Bronchial epithelial cell (primary cell): ENCODE results near the gene GNG7. TPM values are rescaled to one million over a fixed set of nuclear protein-coding genes. Genes with fewer than 3 reads are reported as not detected.
"Not testable (repeated sequence)": the region's sequence is repeated elsewhere in the genome, so short reads cannot be mapped to it uniquely, and the experiment has no call there.

Source experiments
- DNase-seq: peaks from one replicate; pipeline ENCODE4 v3.0.0-alpha.2; 2010; ENCODE audit warnings: low read depth
- FAIRE-seq: peaks from 2 replicates; lab custom pipeline; 2011; peaks lifted over from hg19 to GRCh38; lab: Jason Lieb, UNC
- H3K27me3 ChIP-seq: 2 replicates; pipeline ENCODE4 v1.5.1; 2011; ENCODE audit warnings: low read length; ENCODE audit not compliant: control insufficient read depth, insufficient read depth
- H3K36me3 ChIP-seq: 2 replicates; pipeline ENCODE4 v1.5.1; 2011; ENCODE audit warnings: low read length; ENCODE audit not compliant: control insufficient read depth, insufficient read depth
- H3K4me3 ChIP-seq: 2 replicates; pipeline ENCODE4 v1.5.1; 2011; ENCODE audit warnings: mild to moderate bottlenecking, low read depth, low read length, control low read depth
- CTCF ChIP-seq: IDR thresholded peaks from 2 replicates; pipeline ENCODE4 v1.5.1; 2011; ENCODE audit warnings: mild to moderate bottlenecking, moderate library complexity, low read length, control low read depth, inconsistent platforms; ENCODE audit not compliant: insufficient read depth, severe bottlenecking
- total RNA-seq: library from RNA; depleted of rRNA; stranded (reverse); fragments of >200 nt; gene quantifications from 2 replicates; pipeline ENCODE4 v1.2.1, GENCODE V29; 2014

Gene GNG7
- total RNA-seq, 1 donor from 2014 or later = under 0.01 TPM

- no peak for DNase-seq
- Histone ChIP-seq H3K36me3 (no peaks in the 10 kb centered on the region), H3K27me3 (no peaks in the 10 kb centered on the region), H3K4me3 (no peak overlapping the region)
- FAIRE-seq = no peak
- no peak for TF ChIP-seq CTCF
Measured at GRCh38 chr19:2659856-2660432, 42.5 kb downstream of the GNG7 start.

- DNase-seq = no peak
- no peak for TF ChIP-seq CTCF
- no peak overlapping the region for H3K4me3 ChIP-seq
- FAIRE-seq = no peak
- no peaks in the 10 kb centered on the region for H3K27me3 ChIP-seq
- H3K36me3 ChIP-seq = no peaks in the 10 kb centered on the region
Measured at GRCh38 chr19:2656533-2656932, 46.0 kb downstream of the GNG7 start.

- TF ChIP-seq CTCF = no peak
- Histone ChIP-seq H3K27me3 (no peaks in the 10 kb centered on the region), H3K36me3 (no peaks in the 10 kb centered on the region), H3K4me3 (no peak overlapping the region)
- no peak for FAIRE-seq
- no peak for DNase-seq
Measured at GRCh38 chr19:2653710-2654707, 48.5 kb downstream of the GNG7 start.

GRCh38 chr19:2653218-2653617 lies 49.3 kb downstream of the GNG7 start:
- Histone ChIP-seq H3K4me3 (no peak overlapping the region), H3K36me3 (no peaks in the 10 kb centered on the region), H3K27me3 (no peaks in the 10 kb centered on the region)
- DNase-seq (no peak), FAIRE-seq (no peak)
- TF ChIP-seq CTCF = no peak

- no peak for TF ChIP-seq CTCF
- FAIRE-seq = no peak
- no peak for DNase-seq
- Histone ChIP-seq H3K36me3 (no peaks in the 10 kb centered on the region), H3K4me3 (no peak overlapping the region), H3K27me3 (no peaks in the 10 kb centered on the region)
Measured at GRCh38 chr19:2652504-2653099, 49.9 kb downstream of the GNG7 start.

DNA sequence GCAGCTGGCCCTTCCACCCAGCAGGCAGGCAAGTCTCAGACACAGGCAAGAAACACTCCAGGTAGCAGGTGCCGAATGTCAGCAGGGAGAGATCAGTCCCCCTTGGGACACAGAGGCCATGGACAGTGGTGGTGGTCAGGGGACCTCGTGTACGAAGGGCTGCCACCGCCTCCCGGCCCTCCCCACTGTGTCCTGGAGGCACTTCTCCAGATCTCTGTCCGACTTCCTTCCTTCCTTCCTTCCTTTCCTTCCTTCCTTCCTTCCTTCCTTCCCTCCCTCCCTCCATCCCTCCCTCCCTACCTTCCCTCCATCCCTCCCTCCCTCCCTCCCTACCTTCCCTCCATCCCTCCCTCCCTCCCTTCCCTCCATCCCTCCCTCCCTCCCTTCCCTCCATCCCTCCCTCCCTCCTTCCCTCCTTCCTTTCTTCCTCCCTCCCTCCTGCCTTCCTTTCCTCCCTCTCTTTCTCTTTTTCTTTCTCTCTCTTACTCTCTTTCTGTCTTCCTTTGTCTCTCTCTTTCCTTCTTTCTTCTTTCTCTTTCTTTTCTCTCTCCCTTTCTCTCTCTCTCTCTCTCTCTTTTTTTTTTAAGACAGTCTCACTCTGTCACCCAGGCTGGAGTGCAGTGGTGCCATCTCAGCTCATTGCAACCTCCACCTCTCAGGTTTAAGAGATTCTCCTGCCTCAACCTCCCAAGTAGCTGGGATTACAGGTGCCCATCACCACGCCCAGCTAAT lies 51.3 kb downstream of the GNG7 start:
- H3K36me3 ChIP-seq, H3K27me3 ChIP-seq, FAIRE-seq, DNase-seq, H3K4me3 ChIP-seq: not testable (repeated sequence)
